Activated naive CD4-positive, alpha-beta T cell treated with anti-CD3 and anti-CD28 coated beads, Interleukin-2, amount 50 U/mL, for 72 hours (primary cell): ENCODE data around the gene PTPN14. TPM values are rescaled to one million over a fixed set of nuclear protein-coding genes. Genes with fewer than 3 reads are reported as not detected.

Experiments used
- ATAC-seq, 2 donors: fragments of 150-1000 bp; cut with Tn5 transposase; 2 replicates each; pipeline ENCODE4 v1.10.0; 2021; ENCODE audit warnings: mild to moderate bottlenecking in 2 of 2, moderate library complexity in 2 of 2
- DNase-seq, 2 donors: peaks; one replicate each; pipeline ENCODE4 v3.0.0; 2021 to 2022; ENCODE audit warnings: low spot score in 2 of 2
- H3K27ac Mint-ChIP-seq, 2 donors: one replicate each; pipeline ENCODE4 v1.8.0; 2022; ENCODE audit warnings: mild to moderate bottlenecking in 2 of 2, mixed read lengths in 2 of 2
- H3K36me3 Mint-ChIP-seq, 2 donors: one replicate each; pipeline ENCODE4 v1.8.0; 2022; ENCODE audit warnings: mixed read lengths in 2 of 2
- H3K9me3 Mint-ChIP-seq, 2 donors: one replicate each; pipeline ENCODE4 v1.8.0; 2022; ENCODE audit warnings: mixed read lengths in 2 of 2
- total RNA-seq, 2 donors: library from RNA; stranded (reverse); gene quantifications; one replicate each; pipeline ENCODE4 v1.2.3, GENCODE V29; 2022

The PTPN14 gene
- total RNA-seq, 2 donors from 2014 or later: 4.0 to 4.3 TPM

DNA sequence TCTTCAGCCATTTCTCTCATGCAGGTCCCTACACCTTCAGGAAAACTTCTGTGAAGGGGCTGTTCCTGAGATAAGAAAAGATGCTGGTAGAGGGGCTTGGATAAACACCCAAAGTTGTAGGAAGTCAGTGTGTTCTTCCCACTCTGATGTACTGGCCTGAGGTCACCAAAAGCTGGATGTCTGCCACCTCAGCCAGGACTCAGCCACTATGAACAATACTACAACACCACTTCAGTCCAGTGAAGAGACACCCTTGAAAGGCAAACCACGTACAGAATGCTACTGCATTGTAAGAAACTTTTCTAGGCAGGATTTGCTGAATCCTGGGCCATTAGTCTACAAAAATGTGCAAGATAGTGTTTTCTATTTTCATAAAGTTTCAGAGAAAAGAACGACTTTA lies 2.4 kb downstream of the PTPN14 start:
- no peak for ATAC-seq
- Mint-ChIP-seq H3K27ac (no peak overlapping the region), H3K36me3 (peaks cover 0 to 3% of the 10 kb centered on the region in 2 donors), H3K9me3 (no peaks in the 10 kb centered on the region)
- no peak for DNase-seq

DNA sequence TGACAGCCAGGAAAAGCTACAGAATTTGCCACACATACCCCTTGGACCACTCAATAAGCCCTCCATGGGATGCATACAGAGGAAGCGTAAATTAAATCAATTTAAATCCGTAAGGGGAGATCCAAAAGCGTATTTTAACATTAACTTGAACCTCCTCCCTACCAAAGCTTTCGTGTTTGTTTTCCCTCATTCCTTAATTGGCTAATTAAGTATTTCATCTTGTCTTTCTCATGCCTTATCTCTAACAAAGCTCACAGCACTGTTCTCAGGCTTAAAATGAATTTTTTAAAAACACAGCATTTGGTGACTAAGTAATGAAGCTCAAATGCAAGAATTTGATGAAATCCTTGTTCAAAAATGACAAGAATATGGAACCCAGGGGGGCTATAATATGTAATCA lies 3.1 kb downstream of the PTPN14 start:
- no peak for DNase-seq
- H3K36me3 Mint-ChIP-seq: peaks cover 0 to 5% of the 10 kb centered on the region in 2 donors
- H3K9me3 Mint-ChIP-seq: no peaks in the 10 kb centered on the region

DNA sequence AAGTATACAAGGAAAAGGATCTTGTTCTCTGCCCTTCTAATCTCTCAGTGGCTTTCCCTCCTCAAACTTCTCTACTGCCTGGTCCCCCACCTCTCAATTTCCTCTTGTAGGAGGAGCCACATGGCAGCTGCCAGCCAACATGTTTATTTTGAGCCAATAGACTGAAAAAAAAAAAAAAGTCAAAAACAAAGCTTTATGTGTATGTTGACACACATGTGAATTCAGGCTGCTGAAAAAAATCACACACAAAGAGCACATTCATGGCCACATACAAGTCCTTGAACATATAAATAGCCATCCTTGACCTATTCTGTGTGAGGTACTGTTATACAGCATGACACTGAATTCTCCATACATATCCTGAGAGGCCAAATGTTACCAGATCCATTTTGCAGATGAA lies 3.7 kb downstream of the PTPN14 start:
- DNase-seq: no peak
- Mint-ChIP-seq H3K27ac (no peak overlapping the region), H3K36me3 (peaks cover 0 to 5% of the 10 kb centered on the region in 2 donors), H3K9me3 (no peaks in the 10 kb centered on the region)
- no peak for ATAC-seq

More for the DNA sequence above, 3.1 kb downstream of the PTPN14 start:
- no peak for ATAC-seq
- no peak overlapping the region for H3K27ac Mint-ChIP-seq

DNA sequence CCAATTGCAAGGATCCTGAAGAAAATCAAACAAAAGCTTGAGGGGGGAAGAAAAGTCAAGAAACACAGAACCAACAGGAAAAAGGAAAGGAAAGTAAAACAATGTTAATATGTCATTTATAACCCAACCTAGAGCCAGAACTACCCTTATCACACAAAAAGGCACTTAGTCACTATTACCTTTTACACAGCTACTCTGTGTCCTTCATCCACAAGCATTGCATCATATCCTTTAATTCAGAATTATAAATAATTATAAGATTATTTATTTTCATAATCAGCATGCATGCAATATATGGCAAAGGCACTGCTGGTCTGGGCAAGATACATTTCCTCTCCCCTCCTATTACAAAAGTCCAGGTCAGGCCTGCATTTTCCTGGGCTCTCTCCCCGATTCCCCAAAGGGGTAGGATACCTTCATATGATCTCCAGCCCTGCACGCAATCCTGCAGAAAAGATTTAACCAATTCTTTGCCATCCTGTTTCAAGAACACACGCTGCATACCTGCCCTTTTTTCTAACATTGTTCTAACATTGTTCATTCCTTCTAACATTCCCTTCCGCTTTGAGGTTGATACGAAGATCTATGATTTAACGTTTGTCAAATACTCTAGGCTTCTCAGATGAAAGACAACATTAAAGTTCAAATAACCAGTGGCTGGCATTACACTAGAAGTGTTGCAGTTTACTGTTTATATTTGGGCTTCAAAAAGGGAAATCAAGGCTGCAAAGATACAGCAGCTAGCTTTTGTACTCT lies 4.3 kb downstream of the PTPN14 start:
- Mint-ChIP-seq H3K36me3 (peaks cover 0 to 5% of the 10 kb centered on the region in 2 donors), H3K9me3 (no peaks in the 10 kb centered on the region), H3K27ac (no peak overlapping the region)
- DNase-seq (no peak), ATAC-seq (no peak)

DNA sequence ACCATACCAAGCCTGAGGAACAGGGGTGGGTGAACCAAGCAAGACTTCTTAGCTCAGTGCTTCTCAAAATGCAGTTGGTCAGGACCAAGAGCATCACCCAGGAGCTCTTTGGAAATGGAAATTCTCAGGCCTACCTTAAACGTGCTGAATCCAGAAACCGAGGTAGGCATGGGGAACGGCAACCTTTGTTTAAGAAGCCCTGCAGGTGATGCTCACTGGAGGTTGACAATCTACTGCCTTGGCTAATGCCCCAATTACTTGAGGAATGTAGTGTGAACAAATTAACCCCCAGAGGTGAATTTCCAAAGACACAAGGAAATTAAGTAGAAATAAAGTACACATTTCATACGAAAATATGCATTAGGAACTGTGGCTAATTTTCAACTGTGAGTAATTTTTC lies 5.3 kb downstream of the PTPN14 start:
- Mint-ChIP-seq H3K36me3 (peaks cover 0 to 5% of the 10 kb centered on the region in 2 donors), H3K27ac (no peak overlapping the region), H3K9me3 (no peaks in the 10 kb centered on the region)
- ATAC-seq (no peak), DNase-seq (no peak)

DNA sequence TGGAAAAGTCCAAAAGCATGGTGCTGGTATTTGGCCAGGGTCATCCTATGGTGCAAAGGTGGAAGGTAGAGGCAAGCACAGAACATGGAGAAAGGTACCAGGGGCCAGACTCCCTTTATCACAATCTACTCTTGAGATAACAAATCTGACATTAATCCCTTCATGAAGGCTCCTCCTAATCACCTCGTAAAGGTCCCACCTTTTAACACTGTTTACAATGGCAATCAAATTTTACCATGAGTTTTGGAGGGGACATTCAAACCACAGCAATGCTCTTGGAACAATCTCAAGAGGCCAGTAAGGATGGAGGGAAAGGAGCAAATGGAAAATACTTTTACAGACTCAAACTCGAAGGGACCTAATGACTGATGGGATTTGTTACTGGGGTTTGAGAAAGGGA lies 6.1 kb downstream of the PTPN14 start:
- H3K36me3 Mint-ChIP-seq: peaks cover 0 to 5% of the 10 kb centered on the region in 2 donors
- DNase-seq (no peak), ATAC-seq (no peak)
- H3K9me3 Mint-ChIP-seq: no peaks in the 10 kb centered on the region
- no peak overlapping the region for H3K27ac Mint-ChIP-seq

DNA sequence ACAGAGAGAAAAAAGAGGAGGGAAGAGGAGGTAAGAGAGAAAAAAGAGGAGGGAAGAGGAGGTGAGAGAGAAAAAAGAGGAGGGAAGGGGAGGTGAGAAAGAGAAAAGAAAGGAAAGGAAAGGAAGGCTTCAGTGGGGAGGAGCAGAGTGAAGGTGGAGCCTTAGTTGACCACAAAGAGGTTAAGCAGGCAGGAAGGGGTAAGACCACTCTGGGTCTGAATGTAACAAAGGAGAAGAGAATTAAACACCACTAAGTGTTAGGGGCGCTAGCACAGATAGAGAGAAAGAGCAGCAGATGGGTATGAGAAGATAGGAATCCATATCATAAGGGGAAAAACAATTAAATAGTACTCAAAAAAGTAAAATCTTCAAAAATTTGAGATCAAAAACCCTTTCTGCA lies 6.6 kb downstream of the PTPN14 start:
- Mint-ChIP-seq H3K27ac (no peak overlapping the region), H3K36me3 (peaks cover 0 to 5% of the 10 kb centered on the region in 2 donors), H3K9me3 (no peaks in the 10 kb centered on the region)
- ATAC-seq (no peak), DNase-seq (no peak)

DNA sequence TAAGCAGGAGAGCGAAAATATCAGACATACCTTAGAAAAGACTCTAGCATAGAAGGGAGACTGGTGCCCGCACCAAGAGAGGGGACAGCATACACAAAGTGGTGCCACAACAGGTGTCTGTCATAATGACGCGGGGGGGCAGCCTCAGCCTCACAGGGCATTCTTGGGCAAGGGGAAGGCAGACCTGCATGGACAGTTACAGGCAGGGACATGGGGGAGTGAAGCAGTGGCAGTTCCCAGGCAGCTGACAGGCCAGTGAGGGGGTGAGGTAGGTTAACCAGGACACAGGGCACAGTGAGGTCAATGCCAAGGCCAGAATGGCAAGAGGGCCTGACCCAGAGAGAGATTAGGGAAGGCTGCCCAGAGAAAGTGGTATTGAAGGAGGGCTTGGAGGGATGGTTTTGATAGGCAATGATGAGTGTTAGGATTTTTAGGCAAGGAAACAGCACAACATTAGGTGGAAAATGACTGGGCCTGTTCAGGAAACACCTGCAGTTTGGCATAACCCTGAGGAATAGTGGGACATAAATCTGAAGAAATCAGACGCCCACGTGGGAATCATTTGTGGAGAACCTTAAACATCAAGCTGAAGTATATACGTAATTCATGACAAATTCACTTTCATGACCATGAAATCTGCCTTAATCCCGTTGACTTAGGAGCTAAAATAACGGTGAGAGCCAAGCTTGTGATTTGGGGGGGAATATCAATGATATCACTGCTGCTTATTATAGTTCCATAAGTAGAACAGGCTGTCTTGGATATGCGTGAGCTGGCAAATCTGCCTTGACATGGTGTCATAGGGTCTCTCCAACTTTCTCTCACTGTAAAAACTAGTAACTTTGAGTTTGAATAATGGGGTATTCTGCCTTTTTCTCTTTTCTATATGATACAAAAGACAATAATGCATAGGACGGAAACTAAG lies 8.9 kb downstream of the PTPN14 start:
- no peak overlapping the region for H3K27ac Mint-ChIP-seq
- DNase-seq (no peak), ATAC-seq (no peak)
- H3K9me3 Mint-ChIP-seq: no peaks in the 10 kb centered on the region
- H3K36me3 Mint-ChIP-seq: peaks cover 0 to 5% of the 10 kb centered on the region in 2 donors

DNA sequence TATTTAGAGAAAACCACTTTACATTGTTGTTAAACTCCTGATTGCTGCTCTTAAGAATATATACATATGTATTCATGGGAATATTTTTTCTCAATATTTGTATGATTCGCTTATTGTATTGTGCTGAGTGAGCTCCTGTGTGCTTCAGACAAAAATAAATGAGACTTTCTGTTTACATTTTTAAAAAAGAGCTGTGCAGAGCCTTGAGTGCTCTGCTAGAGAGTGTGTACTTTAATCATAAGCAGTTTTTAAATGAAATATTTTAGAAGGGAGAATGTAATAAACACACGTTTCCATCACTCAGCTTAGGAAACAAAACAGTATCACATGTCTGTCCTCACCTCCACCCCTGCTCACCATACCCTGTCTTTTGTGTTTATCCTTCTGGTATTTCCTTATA lies 9.7 kb downstream of the PTPN14 start:
- H3K27ac Mint-ChIP-seq: no peak overlapping the region

DNA sequence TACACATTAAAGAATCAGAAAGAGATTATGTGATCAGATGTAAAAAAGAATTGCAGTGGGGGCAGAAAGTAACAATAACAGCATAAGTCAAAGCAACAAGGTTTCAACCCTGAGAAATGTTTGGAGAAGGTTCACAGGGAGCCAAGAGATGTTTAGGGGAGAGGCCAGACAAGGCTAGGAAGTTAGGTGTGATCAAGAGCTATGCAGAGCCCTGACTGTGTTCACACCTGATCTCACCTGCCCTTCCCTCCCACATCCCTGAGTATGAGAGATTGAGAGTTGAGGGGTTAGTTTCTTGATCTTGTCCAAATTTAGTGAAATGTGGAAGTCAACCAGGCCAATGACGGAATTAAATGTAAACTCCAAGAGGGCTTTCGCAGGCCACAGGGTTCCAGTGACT lies 10.2 kb downstream of the PTPN14 start:
- H3K9me3 Mint-ChIP-seq: no peaks in the 10 kb centered on the region
- peaks cover 0 to 5% of the 10 kb centered on the region in 2 donors for H3K36me3 Mint-ChIP-seq
- no peak overlapping the region for H3K27ac Mint-ChIP-seq
- ATAC-seq (no peak), DNase-seq (no peak)

More for the DNA sequence above, 9.7 kb downstream of the PTPN14 start:
- DNase-seq (no peak), ATAC-seq (no peak)
- Mint-ChIP-seq H3K9me3 (no peaks in the 10 kb centered on the region), H3K36me3 (peaks cover 0 to 5% of the 10 kb centered on the region in 2 donors)

DNA sequence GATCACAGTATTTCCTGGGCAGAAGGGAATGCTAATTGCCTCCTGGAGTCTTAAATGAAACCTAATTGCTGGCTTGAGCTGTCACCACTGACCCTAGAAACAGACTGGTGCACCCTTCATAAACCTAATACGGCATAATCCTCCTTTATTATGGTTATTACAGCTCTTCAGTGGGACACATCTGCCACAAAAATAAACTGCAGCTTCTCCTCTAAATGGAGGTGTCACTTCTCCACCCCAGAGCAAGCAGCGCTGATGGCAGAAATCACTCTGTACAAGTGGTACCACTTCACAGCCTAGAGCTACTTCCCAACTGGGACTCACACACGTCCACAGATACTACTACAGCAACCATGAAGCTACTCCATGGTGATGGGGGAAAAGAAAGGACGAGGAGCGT lies 11.1 kb downstream of the PTPN14 start:
- no peak for ATAC-seq
- no peaks in the 10 kb centered on the region for H3K9me3 Mint-ChIP-seq

DNA sequence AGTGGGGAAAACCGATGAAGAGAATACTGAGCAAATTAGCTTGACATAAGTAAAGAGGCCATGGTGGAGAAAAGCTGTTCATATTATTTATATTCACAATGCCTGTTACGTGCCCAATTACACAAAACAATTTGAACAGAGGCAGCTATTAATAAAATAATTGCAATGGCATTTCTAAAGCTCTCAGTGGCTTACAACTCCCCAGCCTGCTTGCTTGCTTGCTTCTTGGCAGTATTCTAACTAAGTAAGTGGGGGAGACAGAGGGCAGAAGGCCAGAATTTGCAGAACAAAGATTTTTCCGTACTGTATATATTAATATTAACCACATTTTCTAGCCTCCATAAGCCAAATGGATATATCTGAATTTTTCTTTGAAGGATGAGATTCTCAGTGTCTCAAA lies 12.9 kb downstream of the PTPN14 start:
- Mint-ChIP-seq H3K9me3 (no peaks in the 10 kb centered on the region), H3K27ac (no peak overlapping the region), H3K36me3 (no peaks in the 10 kb centered on the region)
- DNase-seq (no peak), ATAC-seq (no peak)

More for the DNA sequence above, 11.1 kb downstream of the PTPN14 start:
- Mint-ChIP-seq H3K27ac (no peak overlapping the region), H3K36me3 (peaks cover 0 to 5% of the 10 kb centered on the region in 2 donors)
- no peak for DNase-seq

DNA sequence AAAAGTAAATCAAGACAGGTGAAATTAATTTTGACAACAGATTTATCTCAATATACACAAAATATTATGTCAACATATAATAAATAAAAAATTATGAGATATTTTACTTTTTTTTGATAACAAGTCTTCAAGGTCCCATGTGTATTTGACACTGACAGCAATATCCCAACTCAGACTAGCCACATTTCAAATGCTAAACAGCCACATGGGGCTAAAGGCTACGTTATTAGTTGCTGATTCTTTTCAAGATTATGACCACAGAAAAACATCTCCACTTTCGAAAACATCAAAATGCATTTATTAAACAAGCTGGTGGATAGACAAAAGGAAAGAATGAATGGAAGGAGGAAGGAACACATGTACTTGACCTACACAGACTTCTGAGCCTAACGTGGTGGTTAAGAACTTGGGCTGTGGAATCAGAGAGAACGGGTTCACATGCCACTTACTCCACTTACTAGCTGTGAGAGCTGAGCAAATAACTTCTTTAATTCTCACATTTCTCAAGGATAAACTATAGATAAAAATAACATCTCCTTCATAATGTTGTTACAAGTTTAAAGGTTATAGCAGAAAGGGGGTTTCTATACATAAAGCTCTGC lies 13.4 kb downstream of the PTPN14 start:
- DNase-seq (no peak), ATAC-seq (no peak)
- H3K36me3 Mint-ChIP-seq: no peaks in the 10 kb centered on the region
- H3K27ac Mint-ChIP-seq: no peak overlapping the region
- no peaks in the 10 kb centered on the region for H3K9me3 Mint-ChIP-seq

DNA sequence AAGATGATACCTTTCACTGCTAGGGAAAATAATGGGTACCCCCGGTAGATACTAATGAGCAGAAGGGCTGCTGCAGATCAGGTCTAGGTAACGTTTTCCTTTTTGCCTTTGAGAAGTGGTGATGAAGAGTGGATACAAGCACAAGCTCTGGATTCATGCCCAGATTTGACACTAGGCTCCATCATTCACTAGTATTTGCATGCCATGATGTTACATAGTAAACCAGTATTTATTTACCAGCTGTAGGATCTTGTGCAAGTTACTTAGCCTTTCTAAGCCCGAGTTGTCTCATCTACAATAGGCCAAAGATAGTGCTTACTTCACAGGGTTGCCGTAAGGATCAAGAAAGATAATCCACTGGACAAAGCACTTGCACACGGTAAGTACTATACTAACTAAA lies 14.2 kb downstream of the PTPN14 start:
- H3K36me3 Mint-ChIP-seq: no peaks in the 10 kb centered on the region
- no peaks in the 10 kb centered on the region for H3K9me3 Mint-ChIP-seq
- no peak overlapping the region for H3K27ac Mint-ChIP-seq
- ATAC-seq: no peak
- DNase-seq: no peak

DNA sequence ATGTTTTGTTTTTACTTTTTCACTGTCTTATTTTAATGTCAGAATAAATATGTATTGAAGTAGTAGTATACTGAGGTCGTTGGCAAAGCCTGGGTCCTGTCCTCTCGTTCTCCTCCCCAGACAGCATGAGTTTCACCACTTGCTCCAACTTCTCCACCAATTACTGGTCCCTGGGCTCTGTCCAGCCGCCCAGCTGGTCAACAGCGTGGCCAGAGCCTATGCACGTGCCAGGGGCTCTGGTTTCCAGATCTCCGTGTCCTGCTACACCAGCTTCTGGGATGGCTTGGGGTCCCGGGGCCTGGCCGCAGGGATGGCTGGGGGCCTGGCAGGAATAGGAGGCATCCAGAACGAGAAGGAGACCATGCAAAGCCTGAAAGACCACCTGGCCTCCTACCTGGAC lies 19.3 kb downstream of the PTPN14 start:
- H3K9me3 Mint-ChIP-seq: no peaks in the 10 kb centered on the region
- no peak for ATAC-seq
- no peaks in the 10 kb centered on the region for H3K36me3 Mint-ChIP-seq
- no peak for DNase-seq
- no peak overlapping the region for H3K27ac Mint-ChIP-seq

DNA sequence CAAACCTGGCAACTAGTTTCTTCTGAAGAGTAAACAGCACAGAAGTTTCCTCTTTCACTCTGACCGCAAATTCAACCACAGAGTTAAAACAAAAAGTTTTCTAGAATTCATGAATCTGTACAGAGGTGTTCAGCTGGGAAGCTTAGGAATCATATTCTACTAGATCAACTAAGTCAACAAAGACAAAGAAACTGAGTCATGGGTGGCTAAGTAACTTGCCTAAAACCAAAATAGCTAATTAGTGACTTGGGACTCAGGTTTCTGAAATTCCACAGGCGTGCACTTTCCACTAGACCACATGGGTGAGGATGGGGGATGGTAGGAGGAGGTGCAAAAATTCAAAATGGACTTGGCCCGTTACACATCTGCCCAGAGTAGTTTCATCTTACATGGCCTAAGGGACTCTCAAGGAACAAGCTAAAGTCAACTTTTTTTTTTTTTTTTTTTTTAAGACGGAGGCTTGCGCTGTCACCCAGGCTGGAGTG lies 25.8 kb downstream of the PTPN14 start:
- DNase-seq (no peak), ATAC-seq (no peak)
- H3K27ac Mint-ChIP-seq: no peak overlapping the region
- H3K9me3 Mint-ChIP-seq: no peaks in the 10 kb centered on the region
- no peaks in the 10 kb centered on the region for H3K36me3 Mint-ChIP-seq

DNA sequence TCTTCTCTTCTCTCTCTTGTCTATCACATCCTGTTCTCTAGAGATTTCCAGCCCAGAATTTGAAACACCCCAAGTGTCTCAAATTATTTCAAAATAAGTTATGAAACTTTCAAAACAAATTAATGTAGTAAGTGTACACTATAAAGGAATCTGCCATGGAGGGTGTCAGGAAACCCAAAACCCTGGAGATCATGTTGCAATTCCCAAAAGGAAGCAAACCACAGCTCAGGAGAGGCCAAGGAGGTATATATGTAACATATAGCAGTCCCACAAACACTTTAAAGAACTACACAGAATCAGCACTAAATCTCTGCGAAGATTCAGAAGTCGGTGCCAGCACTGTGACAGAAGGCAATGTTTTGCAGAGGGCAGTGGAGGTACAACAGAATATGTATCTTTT lies 26.6 kb downstream of the PTPN14 start:
- H3K9me3 Mint-ChIP-seq: no peaks in the 10 kb centered on the region
- DNase-seq: no peak
- H3K27ac Mint-ChIP-seq: no peak overlapping the region
- H3K36me3 Mint-ChIP-seq: no peaks in the 10 kb centered on the region
- ATAC-seq: no peak
